ENCODE results near the gene AP2A1. TPM values are rescaled to one million over a fixed set of nuclear protein-coding genes. Genes with fewer than 3 reads are reported as not detected.

AP2A1 gene
- total and polyA plus RNA-seq, 2 donors (not counting 1 experiment from before 2014, with no cell fraction given), result 48.4 to 56.9 TPM

DNA sequence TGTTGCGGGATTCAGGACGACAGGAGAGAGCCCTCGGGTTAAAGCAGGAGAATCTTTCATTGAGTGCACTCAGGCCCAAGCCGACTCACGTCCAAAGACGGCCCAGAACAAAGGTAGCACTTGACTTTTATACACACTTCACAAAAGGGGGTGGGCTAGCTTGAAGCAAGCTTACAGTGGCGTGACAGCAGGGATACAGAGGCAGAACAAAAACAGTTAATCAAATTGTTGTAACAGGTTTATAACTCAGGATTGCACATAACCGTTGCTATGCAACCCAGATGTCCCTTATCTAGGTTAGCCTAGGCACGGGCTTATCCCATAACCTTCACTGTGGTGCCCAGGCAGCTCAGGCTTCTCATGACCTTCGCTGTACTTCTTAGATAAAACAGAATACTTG lies 53.3 kb downstream of the AP2A1 start:
- H3K36me3 ChIP-seq (replicated peaks in 1 of 2; ENCODE audit: control extremely low read depth in 1 of 2, control insufficient read depth in 1 of 2, extremely low read depth in 1 of 2, insufficient read depth in 2 of 2, low read length in 1 of 2), result peaks cover 2 to 29% of the 10 kb centered on the region in 2 experiments
- Mint-ChIP-seq H3K27me3 (no peaks in the 10 kb centered on the region), H3K4me1 (peaks cover 38% of the 10 kb centered on the region), H3K4me3 (peak overlapping the region; percentile 59), H3K9me3 (ENCODE audit: insufficient read depth) (no peaks in the 10 kb centered on the region), H3K27ac (no peak overlapping the region)
- ChIA-PET POLR2A (interaction anchor here (1.0 to 1.3 kb wide), 2 partner anchors 28 to 49 kb away, joined by 3 to 5 read pairs; no protein-coding TSS in a partner anchor), CTCF (no interaction called here)
- H4K20me1 ChIP-seq (ENCODE audit: control insufficient read depth, insufficient read depth, low read length, poor library complexity, severe bottlenecking), result peaks cover 54% of the 10 kb centered on the region
- H3K9ac ChIP-seq (ENCODE audit: low read length), result no peak overlapping the region
- intact Hi-C loops (cut with micrococcal nuclease), result no loop called here
- peaks cover 66% of the 10 kb centered on the region for H3K79me2 ChIP-seq (ENCODE audit: control insufficient read depth, insufficient read depth, low read length)
- ATAC-seq (ENCODE audit: low read depth) (no peak), DNase-seq (no peak)
- 95% methylated on average over 8 of the region's 10 CpGs for WGBS (ENCODE audit: insufficient coverage)
- no peak overlapping the region for H3K4me2 ChIP-seq (replicated peaks; ENCODE audit: low read depth, low read length, poor library complexity, severe bottlenecking)
- no peaks in the 10 kb centered on the region for H3K9me3 ChIP-seq (ENCODE audit: control extremely low read depth in 1 of 3, control insufficient read depth in 2 of 3, insufficient read depth in 1 of 3, low read length in 2 of 3)
- TF ChIP-seq, protein P1, sequence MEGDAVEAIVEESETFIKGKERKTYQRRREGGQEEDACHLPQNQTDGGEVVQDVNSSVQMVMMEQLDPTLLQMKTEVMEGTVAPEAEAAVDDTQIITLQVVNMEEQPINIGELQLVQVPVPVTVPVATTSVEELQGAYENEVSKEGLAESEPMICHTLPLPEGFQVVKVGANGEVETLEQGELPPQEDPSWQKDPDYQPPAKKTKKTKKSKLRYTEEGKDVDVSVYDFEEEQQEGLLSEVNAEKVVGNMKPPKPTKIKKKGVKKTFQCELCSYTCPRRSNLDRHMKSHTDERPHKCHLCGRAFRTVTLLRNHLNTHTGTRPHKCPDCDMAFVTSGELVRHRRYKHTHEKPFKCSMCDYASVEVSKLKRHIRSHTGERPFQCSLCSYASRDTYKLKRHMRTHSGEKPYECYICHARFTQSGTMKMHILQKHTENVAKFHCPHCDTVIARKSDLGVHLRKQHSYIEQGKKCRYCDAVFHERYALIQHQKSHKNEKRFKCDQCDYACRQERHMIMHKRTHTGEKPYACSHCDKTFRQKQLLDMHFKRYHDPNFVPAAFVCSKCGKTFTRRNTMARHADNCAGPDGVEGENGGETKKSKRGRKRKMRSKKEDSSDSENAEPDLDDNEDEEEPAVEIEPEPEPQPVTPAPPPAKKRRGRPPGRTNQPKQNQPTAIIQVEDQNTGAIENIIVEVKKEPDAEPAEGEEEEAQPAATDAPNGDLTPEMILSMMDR (IDR thresholded peaks at IDR 0.05), result no peak
- no peak for TF ChIP-seq EZH2 (IDR thresholded peaks at IDR 0.05; ENCODE audit: borderline replicate concordance, insufficient read depth, low read depth, low read length, poor library complexity, severe bottlenecking)
- no peak overlapping the region for H2AFZ ChIP-seq (ENCODE audit: insufficient read depth, low read depth, low read length, poor library complexity, severe bottlenecking)
- no peaks in the 10 kb centered on the region for H3K27me3 ChIP-seq (replicated peaks in 1 of 4; ENCODE audit: control extremely low read depth in 1 of 4, control insufficient read depth in 3 of 4, insufficient read depth in 4 of 4, low read length in 3 of 4)
- H3K4me1 ChIP-seq (ENCODE audit: control insufficient read depth in 2 of 2, insufficient read depth in 2 of 2, low read length in 2 of 2), result peaks cover 19 to 33% of the 10 kb centered on the region in 2 donors
- H3K4me3 ChIP-seq (ENCODE audit: control extremely low read depth in 1 of 5, extremely low read depth in 1 of 5, insufficient read depth in 1 of 5, low read depth in 2 of 5, low read length in 4 of 5), result no peak overlapping the region
- no peak overlapping the region for H3K27ac ChIP-seq (ENCODE audit: low read length in 2 of 2)

DNA sequence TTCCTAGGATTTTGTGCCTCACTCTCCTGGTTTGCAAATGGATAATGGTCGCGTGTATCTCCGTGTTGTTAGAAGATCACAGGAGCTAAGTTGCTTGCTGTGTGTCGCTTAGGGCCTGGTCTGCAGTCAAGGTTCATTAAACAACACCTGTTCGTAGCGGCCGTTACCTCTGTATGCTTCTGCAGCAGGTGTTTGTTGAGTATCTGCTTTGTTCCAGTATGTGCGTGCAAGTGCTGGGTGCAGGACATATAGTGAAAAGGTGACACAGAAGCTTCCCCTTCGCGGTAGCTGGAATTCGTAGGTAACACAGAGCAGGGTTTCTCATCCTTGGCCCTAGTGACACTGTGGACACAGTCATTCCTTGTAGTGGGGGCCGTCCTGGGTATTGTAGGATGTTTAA lies 56.7 kb downstream of the AP2A1 start:
- Mint-ChIP-seq H3K9me3 (ENCODE audit: insufficient read depth) (no peaks in the 10 kb centered on the region), H3K27ac (peak overlapping the region; percentile 37), H3K4me1 (peaks cover 31% of the 10 kb centered on the region), H3K27me3 (no peaks in the 10 kb centered on the region), H3K4me3 (peak overlapping the region; percentile 17)
- Histone ChIP-seq H3K9me3 (ENCODE audit: control extremely low read depth in 1 of 3, control insufficient read depth in 2 of 3, insufficient read depth in 1 of 3, low read length in 2 of 3) (peaks cover 0 to 1% (median 0%) of the 10 kb centered on the region in 3 donors), H3K36me3 (replicated peaks in 1 of 2; ENCODE audit: control extremely low read depth in 1 of 2, control insufficient read depth in 1 of 2, extremely low read depth in 1 of 2, insufficient read depth in 2 of 2, low read length in 1 of 2) (peaks cover 2 to 49% of the 10 kb centered on the region in 2 experiments), H4K20me1 (ENCODE audit: control insufficient read depth, insufficient read depth, low read length, poor library complexity, severe bottlenecking) (peaks cover 86% of the 10 kb centered on the region), H3K4me2 (replicated peaks; ENCODE audit: low read depth, low read length, poor library complexity, severe bottlenecking) (no peak overlapping the region), H3K9ac (ENCODE audit: low read length) (no peak overlapping the region), H3K4me1 (ENCODE audit: control insufficient read depth in 2 of 2, insufficient read depth in 2 of 2, low read length in 2 of 2) (peaks cover 16 to 23% of the 10 kb centered on the region in 2 donors), H3K27ac (ENCODE audit: low read length in 2 of 2) (no peak overlapping the region), H3K79me2 (ENCODE audit: control insufficient read depth, insufficient read depth, low read length) (peaks cover 93% of the 10 kb centered on the region), H2AFZ (ENCODE audit: insufficient read depth, low read depth, low read length, poor library complexity, severe bottlenecking) (no peak overlapping the region), H3K4me3 (ENCODE audit: control extremely low read depth in 1 of 5, extremely low read depth in 1 of 5, insufficient read depth in 1 of 5, low read depth in 2 of 5, low read length in 4 of 5) (no peak overlapping the region), H3K27me3 (replicated peaks in 1 of 4; ENCODE audit: control extremely low read depth in 1 of 4, control insufficient read depth in 3 of 4, insufficient read depth in 4 of 4, low read length in 3 of 4) (no peaks in the 10 kb centered on the region)
- ChIA-PET CTCF (no interaction called here), POLR2A (interaction anchor here (1.2 kb wide), 1 partner anchor 20 kb away, joined by 3 read pairs; no protein-coding TSS in a partner anchor)
- 85% methylated on average over 8 of the region's 12 CpGs for WGBS (ENCODE audit: insufficient coverage)
- intact Hi-C loops (cut with micrococcal nuclease), result no loop called here
- TF ChIP-seq, protein P1 (IDR thresholded peaks at IDR 0.05), result no peak
- TF ChIP-seq EZH2 (IDR thresholded peaks at IDR 0.05; ENCODE audit: borderline replicate concordance, insufficient read depth, low read depth, low read length, poor library complexity, severe bottlenecking), result no peak
- DNase-seq, result no peak
- ATAC-seq (ENCODE audit: low read depth), result no peak
